GM18951 (cell line): Measurements from ENCODE around the gene PUM1.
"Not testable (repeated sequence)": the region's sequence is repeated elsewhere in the genome, so short reads cannot be mapped to it uniquely, and the experiment has no call there.

Experiments used
- POLR2A ChIP-seq: IDR thresholded peaks from 4 replicates; pipeline ENCODE4 v1.6.1; 2011; ENCODE audit warnings: mild to moderate bottlenecking; ENCODE audit not compliant: insufficient read length, insufficient read depth; ENCODE audit errors: extremely low read depth
- in situ Hi-C: fragments of 300-500 bp; cut with MboI; formaldehyde crosslinking; loops from one replicate; pipeline ENCODE4 v1.12.0; 2022; ENCODE audit warnings: low sequenced_read_pairs, mixed read lengths, inconsistent platforms; ENCODE audit not compliant: unreplicated experiment

PUM1 gene

GRCh38 chr1:31055953-31056352 lies 9.6 kb downstream of the PUM1 start:
- TF ChIP-seq POLR2A: no peak
- in situ Hi-C loops: no loop called here

- in situ Hi-C loops: no loop called here
- no peak for TF ChIP-seq POLR2A
Measured at GRCh38 chr1:31055501-31055900, 10.0 kb downstream of the PUM1 start.

- in situ Hi-C loops: no loop called here
Measured at GRCh38 chr1:31054958-31055481, 10.5 kb downstream of the PUM1 start.

GRCh38 chr1:31054349-31054748 lies 11.2 kb downstream of the PUM1 start:
- in situ Hi-C loops: no loop called here
- no peak for TF ChIP-seq POLR2A

More at GRCh38 chr1:31054958-31055481, 10.5 kb downstream of the PUM1 start:
- TF ChIP-seq POLR2A: no peak

GRCh38 chr1:31052613-31053012 lies 12.9 kb downstream of the PUM1 start:
- in situ Hi-C loops: not testable (repeated sequence)

- in situ Hi-C loops: no loop called here
Measured at GRCh38 chr1:31051611-31052010, 13.9 kb downstream of the PUM1 start.

GRCh38 chr1:31047507-31047906 lies 18.0 kb downstream of the PUM1 start:
- in situ Hi-C loops: not testable (repeated sequence)

More at GRCh38 chr1:31051611-31052010, 13.9 kb downstream of the PUM1 start:
- TF ChIP-seq POLR2A: no peak

GRCh38 chr1:31043631-31044030 lies 21.9 kb downstream of the PUM1 start:
- in situ Hi-C loops: no loop called here
- no peak for TF ChIP-seq POLR2A

- in situ Hi-C loops: no loop called here
- no peak for TF ChIP-seq POLR2A
Measured at GRCh38 chr1:31042656-31043055, 22.9 kb downstream of the PUM1 start.

- in situ Hi-C loops: no loop called here
- TF ChIP-seq POLR2A: no peak
Measured at GRCh38 chr1:31041529-31041928, 24.0 kb downstream of the PUM1 start.

GRCh38 chr1:31040038-31040437 lies 25.5 kb downstream of the PUM1 start:
- in situ Hi-C loops: no loop called here
- no peak for TF ChIP-seq POLR2A

GRCh38 chr1:31038935-31039334 lies 26.6 kb downstream of the PUM1 start:
- in situ Hi-C loops: not testable (repeated sequence)

GRCh38 chr1:31038360-31038759 lies 27.2 kb downstream of the PUM1 start:
- in situ Hi-C loops: no loop called here
- no peak for TF ChIP-seq POLR2A

- in situ Hi-C loops: no loop called here
- no peak for TF ChIP-seq POLR2A
Measured at GRCh38 chr1:31036749-31037500, 28.6 kb downstream of the PUM1 start.

- in situ Hi-C loops: no loop called here
- TF ChIP-seq POLR2A: no peak
Measured at GRCh38 chr1:31033598-31033997, 31.9 kb downstream of the PUM1 start.
